GM19025 (cell line): ENCODE results near the gene PODNL1.
A peak's percentile ranks its signal among the peaks of the same experiment; 100 is the strongest.
"Not testable (repeated sequence)": the region's sequence is repeated elsewhere in the genome, so short reads cannot be mapped to it uniquely, and the experiment has no call there.

ENCODE experiments used
- ATAC-seq: cut with Tn5 transposase; IDR thresholded peaks from one replicate; pipeline ENCODE4 v1.9.1; 2021; ENCODE audit warnings: mild to moderate bottlenecking, low read depth, moderate library complexity; ENCODE audit not compliant: unreplicated experiment

The PODNL1 gene

DNA sequence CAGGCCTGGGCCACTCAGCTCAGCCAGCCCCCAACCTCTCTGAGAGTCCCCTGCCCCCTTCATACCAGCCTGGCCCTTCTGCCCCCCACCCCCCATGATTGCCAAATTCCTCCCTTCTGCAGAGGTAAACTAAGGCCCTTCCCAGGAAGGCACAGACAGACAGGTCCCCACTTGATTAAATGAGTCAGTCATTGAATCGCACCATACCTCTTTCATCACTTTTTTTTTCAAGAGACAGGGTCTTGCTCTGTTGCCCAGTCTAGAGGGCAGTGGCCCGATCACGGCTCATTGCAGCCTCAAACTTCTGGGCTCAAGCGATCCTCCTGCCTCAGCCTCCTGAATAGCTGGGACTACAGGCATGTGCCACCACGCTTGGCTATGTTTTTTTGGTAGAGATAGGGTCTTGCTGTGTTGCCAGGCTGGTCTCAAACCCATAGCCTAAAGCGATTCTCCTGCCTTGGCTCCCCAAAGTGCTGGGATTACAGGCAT, 6.0 kb downstream of the PODNL1 start:
- ATAC-seq: no peak

DNA sequence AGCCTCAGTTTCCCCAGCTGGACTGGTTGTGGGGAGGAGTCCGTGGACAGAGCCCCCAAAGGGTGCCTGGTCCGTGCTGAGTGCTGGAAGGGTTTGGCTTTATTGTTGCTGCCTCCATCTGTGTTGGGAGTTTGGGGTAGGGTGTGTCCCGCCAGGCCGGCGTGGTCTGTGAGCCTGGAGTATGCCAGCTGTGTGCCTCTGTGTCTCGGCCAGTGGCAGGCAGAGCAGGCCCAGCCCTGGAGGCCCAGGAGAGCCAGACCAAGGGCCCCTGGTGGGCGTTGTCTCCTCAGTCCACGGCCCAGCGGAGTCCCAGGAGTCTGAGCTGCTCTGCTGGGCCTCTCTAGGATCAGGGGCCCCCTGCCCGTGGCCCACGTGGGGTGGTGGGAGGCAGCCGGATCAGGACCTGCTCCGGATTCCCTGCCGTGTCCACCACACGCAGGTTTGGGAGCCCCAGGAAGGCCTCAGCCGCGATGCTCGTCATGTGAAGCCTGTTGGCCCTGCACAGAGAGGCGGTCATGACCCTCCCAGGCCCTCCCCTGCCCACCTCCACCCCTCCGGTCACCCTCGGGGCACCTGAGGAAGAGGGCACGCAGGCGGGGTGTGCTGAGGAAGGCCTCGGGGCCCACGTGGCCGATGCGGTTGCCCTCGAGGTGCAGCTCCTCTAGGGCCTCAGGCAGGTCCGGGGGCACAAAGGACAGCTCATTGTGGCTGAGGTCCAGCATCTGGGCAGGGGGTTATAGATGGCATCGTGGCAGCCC, 6.6 kb downstream of the PODNL1 start:
- no peak for ATAC-seq

GRCh38 chr19:13930402-13930801, 7.8 kb downstream of the PODNL1 start:
- ATAC-seq: no peak

- no peak for ATAC-seq
These were observed 8.3 kb downstream of the PODNL1 start for GRCh38 chr19:13929956-13930355.

- ATAC-seq: no peak
These were observed 8.9 kb downstream of the PODNL1 start for GRCh38 chr19:13929340-13929739.

DNA sequence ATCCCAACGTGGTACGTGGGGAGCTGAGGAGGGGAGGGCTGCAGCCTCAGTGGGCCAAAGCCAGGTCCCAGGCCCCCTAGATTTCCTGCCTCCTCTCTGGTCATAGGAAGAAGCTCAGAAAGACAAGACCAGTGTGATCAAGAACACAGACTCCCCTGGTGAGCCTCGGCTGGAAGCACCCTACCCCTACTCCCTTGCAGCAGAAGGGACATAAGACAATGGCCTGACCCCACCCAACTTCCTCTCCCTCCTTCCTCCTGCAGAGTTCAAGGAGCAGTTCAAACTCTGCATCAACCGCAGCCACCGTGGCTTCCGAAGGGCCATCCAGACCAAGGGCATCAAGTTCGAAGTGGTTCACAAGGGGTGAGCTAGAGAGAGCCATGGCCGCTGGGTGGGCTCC, 11.5 kb downstream of the PODNL1 start:
- no peak for ATAC-seq

DNA sequence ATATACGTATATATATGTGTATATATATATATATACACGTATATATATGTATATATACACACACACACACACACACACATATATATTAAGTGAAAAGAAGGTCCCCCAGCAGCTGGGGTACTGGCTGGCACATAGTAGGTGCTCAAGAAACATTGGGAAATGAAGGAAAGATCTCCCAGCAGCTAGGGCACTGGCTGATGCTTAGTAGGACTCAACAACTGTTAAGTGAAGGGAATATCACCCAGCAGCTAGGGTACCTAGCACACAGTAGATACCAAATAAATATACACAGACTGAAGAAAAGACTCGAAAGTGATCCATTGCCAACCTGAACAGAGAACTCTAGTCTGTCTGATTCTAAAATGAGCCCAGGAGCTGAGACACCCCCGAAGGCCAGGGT, 12.2 kb downstream of the PODNL1 start:
- ATAC-seq: no peak

DNA sequence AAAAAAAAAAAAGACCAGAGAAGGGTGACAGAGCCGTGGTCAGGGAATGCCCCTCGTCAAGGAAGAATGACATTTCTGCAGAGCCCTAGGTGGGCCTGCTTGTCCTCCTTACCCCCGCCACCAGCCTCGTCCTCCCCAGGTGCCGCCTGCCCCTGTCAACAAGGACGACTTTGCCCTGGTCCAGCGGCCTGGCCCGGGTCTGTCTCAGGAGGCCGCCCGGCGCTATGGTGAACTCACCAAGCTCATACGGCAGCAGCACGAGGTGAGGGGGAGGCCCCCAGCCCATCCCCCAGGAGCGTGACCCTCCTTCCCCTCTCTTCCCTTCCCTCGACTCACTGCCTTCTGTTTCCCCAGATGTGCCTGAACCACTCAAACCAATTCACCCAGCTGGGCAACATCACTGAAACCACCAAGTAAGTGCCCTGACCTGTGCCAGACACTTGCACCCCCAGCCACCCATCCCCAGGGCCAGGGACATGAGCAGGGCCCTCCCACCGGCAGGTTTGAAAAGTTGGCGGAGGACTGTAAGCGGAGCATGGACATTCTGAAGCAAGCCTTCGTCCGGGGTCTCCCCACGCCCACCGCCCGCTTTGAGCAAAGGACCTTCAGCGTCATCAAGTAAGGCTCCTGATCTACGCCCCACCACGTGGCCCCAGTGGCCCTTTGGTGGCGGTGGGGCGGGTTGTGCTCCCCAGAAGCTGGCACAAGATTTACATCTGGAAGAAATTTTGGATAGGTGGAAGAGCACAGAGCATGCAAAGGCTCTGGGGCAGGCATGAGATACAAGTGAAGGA, 14.8 kb downstream of the PODNL1 start:
- no peak for ATAC-seq

DNA sequence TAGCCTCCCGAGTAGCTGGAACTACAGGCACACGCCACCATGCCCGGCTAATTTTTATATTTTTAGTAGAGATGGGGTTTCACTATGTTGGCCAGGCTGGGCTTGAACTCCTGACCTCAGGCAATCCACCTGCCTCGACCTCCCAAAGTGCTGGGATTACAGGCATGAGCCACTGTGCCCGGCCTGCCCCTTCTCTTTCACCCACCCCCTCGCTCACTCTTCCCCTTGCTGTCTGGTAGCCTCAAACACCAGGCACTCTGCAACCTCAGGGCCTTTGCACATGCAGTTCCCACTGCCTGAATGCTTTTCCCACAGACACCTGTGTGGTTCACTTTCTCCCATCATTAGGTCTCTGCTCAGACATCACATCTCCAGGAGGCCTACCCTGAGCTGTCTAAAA, 16.1 kb downstream of the PODNL1 start:
- ATAC-seq: not testable (repeated sequence)

GRCh38 chr19:13920940-13921747, 17.1 kb downstream of the PODNL1 start:
- no peak for ATAC-seq

- no peak for ATAC-seq
These were observed 17.7 kb downstream of the PODNL1 start for GRCh38 chr19:13920524-13920923.

- no peak for ATAC-seq
These were observed 19.3 kb downstream of the PODNL1 start for GRCh38 chr19:13918726-13919411.

- no peak for ATAC-seq
These were observed 20.3 kb downstream of the PODNL1 start for GRCh38 chr19:13917888-13918406.

GRCh38 chr19:13914777-13915176, 23.4 kb downstream of the PODNL1 start:
- no peak for ATAC-seq

DNA sequence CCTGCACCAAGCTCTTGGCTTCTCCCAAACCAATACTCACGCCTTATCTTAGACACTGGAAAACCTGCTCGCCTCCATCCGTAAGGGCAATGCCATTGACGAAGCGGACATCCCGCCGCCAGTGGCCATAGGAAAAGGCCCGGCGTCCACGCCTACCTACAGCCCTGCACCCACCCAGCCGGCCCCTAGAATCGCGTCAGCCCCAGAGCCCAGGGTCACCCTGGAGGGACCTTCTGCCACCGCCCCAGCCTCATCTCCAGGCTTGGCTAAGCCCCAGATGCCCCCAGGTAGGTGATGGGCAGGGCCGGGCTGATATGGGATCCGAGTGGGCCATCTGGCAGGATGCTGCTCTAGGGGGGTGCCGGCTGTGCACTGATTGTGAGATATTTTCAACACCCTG, 24.9 kb downstream of the PODNL1 start:
- ATAC-seq: no peak

GRCh38 chr19:13909430-13909829, 28.8 kb downstream of the PODNL1 start:
- no peak for ATAC-seq

GRCh38 chr19:13908674-13909073, 29.5 kb downstream of the PODNL1 start:
- ATAC-seq: no peak

DNA sequence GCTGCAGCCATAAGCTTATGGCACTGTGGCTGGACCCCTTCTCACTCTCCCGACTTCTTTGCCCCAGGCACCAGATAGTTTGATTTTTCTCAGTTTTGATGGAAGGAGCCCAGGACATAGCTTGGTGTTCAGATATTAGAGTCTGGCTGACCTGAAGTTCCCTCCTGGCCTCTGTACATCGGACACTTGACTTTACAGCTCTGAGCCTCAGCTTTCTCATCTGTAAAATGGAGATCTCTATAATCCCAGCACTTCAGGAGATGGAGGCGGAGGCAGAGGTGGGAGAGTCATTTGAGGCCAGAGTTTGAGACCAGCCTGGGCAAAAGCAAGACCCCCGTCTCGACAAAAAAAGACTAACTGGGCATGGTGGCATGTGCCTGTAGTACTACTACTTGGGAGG, 31.3 kb downstream of the PODNL1 start:
- no peak for ATAC-seq

GRCh38 chr19:13906521-13906904, 31.7 kb downstream of the PODNL1 start:
- peak; percentile 13 for ATAC-seq
